ENCODE measurements around the gene STX10.

DNA sequence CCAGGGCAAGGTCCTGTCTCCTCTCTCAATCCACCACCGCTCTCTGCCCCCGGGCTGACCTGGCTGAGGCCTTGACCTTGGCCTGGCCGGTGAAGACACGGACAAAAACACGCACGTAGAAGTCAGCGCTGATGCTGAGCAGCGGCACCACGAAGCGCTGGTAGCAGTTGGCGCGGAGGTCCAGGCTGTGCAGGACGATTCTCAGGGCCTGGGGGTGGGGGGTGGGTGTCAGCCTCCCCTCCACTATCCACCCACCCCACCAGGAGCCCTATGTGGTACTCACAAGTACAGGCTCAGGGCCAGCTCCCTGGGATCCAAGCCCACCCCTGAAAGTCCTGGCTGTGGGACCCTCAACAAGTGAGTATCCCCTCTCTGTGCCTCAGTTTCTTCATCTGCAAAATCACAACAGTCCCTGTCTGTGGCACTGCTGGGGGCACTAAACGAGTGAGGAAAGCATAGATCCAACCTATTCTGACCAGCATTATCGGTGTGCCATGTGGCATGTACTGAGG lies 40.0 kb downstream of the STX10 start:
- TF ChIP-seq POLR2A (IDR thresholded peaks at IDR 0.05), result no peak
- TF ChIP-seq, protein P1, sequence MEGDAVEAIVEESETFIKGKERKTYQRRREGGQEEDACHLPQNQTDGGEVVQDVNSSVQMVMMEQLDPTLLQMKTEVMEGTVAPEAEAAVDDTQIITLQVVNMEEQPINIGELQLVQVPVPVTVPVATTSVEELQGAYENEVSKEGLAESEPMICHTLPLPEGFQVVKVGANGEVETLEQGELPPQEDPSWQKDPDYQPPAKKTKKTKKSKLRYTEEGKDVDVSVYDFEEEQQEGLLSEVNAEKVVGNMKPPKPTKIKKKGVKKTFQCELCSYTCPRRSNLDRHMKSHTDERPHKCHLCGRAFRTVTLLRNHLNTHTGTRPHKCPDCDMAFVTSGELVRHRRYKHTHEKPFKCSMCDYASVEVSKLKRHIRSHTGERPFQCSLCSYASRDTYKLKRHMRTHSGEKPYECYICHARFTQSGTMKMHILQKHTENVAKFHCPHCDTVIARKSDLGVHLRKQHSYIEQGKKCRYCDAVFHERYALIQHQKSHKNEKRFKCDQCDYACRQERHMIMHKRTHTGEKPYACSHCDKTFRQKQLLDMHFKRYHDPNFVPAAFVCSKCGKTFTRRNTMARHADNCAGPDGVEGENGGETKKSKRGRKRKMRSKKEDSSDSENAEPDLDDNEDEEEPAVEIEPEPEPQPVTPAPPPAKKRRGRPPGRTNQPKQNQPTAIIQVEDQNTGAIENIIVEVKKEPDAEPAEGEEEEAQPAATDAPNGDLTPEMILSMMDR (IDR thresholded peaks at IDR 0.05), result no peak

Measured in adrenal gland (tissue), 5 donors.